ENCODE results near the gene HPS4.

Gene HPS4

DNA sequence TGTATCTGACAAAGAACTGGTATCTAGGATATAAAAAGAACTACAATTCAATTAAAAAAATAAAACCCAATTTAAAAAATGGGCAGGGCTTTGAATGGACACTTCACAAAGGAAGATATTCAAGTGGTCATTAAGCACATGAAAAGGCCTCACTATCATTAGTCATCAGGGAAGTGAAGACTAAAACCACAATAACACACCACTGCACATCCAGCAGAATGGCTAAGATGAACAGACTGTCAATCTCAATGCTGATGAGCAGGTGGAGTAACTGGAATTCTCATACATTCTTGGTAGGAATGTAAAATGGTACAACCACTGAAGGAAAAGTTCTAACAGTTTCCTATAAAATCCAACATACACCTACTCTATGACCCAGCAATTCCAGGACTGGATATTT, 8.9 kb downstream of the HPS4 start:
- peak in 1 of 10 donors; percentile 7 for DNase-seq
- intact Hi-C loops (cut with DNase I): no loop called here

DNA sequence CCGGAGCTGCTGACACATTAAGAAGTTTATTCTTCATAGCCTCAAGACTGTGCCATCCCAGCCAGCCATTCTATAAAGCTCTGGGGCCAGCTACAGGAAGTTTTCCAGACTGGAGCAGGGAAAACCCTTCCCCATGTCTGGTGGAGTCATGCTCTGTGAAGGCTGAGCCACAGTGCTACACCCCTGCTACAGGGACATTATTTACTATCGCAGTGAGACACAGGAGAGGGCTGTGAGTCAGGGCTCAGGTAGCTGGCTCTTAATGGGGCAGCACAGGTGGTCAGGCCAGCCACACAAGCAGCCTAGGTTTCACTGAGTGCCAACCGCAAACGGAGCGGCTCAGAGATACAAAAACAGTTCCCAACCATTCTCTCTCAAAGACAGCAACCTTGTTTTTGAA, 12.1 kb downstream of the HPS4 start:
- intact Hi-C loops (cut with DNase I): no loop called here

DNA sequence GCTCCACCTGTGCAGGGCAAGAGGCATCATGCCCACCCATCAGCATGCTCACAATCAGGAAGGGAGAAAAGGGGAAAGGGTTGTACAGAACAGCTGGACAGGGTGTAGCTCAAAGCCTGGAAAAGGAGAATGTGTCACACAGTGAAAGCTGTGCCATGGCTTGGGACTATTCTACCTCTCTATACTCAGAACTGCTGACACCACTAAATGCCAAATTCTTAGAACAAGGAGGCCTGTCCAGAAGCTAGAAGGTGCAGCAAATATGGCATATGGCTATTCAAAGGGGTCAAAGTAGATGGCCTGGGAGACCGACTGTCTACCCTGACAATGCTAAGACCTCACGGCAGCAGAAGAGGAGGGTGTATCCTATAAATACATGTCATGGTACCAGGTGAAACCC, 12.8 kb downstream of the HPS4 start:
- no peak for DNase-seq
- intact Hi-C loops (cut with DNase I): no loop called here

More for the DNA sequence above, 12.1 kb downstream of the HPS4 start:
- DNase-seq: peak in 1 of 10 donors; percentile 9

DNA sequence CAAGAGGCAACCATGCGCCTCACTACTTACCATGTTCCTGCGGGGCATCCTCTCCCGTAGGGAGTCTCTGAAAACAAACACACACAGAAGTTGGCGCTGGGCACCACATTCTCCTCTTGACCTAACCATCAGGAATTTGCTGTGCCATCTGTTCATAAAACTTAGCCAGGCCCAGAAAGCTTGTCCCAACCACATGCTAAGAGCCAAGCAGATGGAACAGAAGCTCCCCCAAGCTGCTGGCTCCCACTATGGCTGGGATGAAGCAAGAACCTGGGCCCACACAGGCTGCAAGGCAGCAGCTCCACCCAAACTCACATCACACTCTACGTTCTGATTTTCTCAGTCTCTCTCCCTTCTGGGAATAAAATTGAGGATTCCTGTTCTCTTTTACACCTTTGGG, 17.4 kb downstream of the HPS4 start:
- peak in 6 of 10 donors; percentile 46 to 92 (median 56) for DNase-seq
- intact Hi-C loops (cut with DNase I): no loop called here

DNA sequence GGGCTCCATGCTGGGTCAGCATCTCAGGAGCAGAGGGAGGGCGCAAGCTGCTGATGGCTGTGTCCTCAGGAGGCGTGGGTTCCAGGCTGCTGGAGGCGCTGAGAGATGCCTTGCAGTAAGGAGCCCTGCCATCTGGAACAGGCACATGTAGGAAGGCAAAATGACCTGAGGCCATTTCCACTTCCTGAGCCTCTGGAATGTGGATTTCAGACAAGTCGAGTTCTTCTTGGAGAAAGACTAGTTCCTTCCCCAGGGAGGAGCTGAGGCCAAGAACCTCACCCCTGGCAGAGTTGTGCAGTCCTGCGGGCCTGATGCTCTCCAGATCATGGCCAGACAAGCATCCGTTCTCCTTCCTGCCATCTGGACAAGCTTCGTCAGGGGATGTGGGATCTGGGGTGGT, 19.3 kb downstream of the HPS4 start:
- DNase-seq: no peak

DNA sequence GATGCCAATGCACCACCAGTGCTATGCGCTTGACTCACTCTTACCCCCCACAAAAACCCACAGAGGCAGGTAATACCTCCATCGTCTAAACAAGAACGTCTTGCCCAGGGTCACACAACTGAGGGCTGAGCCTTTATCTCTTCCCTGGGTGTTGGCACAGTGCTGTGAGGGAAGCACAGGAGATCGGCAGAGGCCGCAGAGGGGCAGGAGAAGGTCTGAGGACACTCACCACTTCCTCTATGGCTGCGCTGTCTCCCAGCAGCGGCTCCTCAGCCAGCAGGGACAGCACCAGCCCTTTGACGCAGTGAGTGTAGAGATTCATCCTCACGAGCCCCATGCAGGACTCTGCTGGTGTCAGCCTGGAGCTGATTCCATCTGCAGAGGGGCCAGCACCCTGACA, 19.9 kb downstream of the HPS4 start:
- no peak for DNase-seq
- intact Hi-C loops (cut with DNase I): no loop called here

More for the DNA sequence above, 19.3 kb downstream of the HPS4 start:
- intact Hi-C loops (cut with DNase I): no loop called here

DNA sequence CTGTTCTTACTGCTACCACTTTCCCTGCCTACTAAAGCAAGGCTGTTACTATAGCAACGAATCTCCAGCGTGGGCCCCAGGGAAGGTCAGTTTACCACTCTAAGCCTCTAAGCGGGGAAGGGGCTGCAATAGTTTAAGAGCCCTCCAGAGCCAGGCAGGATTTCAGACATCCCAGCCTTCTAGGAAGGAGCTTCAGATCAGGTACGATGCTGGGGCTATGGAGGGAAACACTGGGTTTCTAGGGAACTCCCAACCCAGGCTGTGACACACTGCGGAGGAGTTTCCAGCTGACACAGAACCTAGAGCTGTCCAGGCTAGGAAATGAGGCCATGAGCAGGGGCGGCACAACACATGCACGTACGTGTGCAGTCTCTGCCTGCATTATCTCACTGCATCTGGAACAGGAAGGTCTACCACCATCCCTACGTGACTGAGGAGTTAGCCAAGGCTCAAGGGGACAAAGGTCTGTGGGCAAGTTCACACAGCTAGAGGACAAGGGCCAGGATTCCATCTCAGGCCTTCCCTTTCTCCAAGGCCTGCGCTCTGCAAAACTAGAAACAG, 20.4 kb downstream of the HPS4 start:
- peak in 7 of 10 donors; percentile 40 to 92 (median 66) for DNase-seq
- intact Hi-C loops (cut with DNase I): no loop called here

DNA sequence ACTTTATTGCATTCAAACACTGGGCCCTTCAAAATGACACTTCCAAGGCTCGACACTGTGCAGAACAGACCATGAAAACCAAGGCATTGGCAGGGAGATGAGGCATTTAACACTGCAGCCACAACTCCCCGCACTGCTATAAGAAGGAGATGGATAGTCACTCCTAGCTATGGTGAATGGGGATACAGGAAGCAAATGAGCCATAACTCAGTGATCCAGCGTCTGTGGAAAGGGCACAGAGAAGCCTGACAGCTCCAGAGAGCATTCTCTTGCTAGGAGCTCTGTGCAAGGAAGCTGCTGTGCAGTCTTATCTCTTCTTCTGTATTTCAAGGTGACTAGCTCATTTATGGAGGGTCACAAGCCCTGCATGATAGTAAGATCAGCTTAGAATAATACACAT, 20.9 kb downstream of the HPS4 start:
- no peak for DNase-seq
- intact Hi-C loops (cut with DNase I): no loop called here

DNA sequence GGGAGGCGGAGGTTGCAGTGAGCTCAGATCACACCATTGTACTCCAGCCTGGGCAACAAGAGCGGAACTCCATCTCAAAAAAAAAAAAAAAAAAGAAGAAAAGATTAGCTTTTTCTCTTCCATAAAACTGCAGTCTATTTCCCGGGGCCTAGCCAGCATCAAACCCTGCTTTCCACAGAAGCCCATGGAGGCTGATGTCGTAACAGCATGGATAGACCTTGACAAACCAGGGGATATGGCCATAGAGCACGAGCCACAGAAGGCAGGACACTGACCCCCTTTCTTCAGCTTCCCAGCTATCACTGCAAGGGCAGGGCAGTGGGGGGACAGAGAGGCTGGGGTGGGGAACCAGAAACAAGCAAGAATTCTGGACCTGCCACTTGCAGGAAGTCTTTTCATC, 21.5 kb downstream of the HPS4 start:
- intact Hi-C loops (cut with DNase I): no loop called here

DNA sequence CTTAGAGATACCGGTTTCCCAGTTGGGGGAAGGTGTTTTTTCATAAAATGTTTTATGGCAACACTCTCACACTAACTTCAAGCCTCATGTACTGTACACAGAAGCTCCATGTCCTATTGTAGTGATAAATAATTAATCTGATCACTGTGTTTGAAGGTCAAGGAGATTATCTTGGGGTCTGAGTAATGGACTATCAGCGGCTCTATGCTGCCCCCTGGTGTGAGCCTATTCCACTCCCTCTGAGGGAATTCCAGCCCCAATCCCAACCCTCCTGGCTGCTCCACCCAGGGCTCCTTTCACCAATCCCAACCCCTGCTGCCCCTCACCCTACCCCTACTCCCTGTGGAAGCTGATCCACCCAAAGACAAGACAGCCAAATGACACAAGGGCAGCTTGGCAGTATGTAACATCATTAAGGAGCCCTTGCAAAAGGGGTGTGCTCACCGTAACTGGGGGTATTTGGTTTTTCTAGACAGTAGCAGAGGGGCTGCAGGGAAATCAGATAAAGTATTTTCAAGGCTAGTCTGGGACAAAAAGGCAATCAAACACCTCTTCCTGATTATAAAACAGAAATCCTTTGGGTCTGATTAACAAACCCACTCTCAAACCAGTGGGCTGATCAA, 22.3 kb downstream of the HPS4 start:
- intact Hi-C loops (cut with DNase I): loop anchor here (1.0 kb wide), 1 partner anchor 63 kb away; no protein-coding TSS in a partner anchor
- DNase-seq: peak in 6 of 10 donors; percentile 58 to 92 (median 67)

More for the DNA sequence above, 21.5 kb downstream of the HPS4 start:
- DNase-seq: no peak

DNA sequence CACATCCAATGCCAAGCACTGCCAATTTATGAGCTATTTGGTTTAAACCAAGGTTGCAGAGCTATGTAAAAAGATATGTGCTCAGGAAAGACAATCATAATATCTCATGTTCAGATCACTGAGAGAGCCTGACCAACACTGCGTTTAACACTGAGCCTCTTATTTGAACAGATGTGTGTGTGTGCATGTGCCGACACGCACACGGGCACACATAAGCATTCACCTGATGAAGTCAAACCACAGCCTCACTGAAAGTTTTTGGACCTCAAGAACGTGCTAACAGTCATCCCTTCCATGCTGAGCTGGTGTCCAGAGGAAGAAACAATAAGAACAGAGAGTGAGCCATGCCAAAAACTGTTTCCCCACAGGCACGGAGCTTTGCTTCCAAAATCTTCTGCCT, 23.4 kb downstream of the HPS4 start:
- intact Hi-C loops (cut with DNase I): no loop called here
- no peak for DNase-seq

DNA sequence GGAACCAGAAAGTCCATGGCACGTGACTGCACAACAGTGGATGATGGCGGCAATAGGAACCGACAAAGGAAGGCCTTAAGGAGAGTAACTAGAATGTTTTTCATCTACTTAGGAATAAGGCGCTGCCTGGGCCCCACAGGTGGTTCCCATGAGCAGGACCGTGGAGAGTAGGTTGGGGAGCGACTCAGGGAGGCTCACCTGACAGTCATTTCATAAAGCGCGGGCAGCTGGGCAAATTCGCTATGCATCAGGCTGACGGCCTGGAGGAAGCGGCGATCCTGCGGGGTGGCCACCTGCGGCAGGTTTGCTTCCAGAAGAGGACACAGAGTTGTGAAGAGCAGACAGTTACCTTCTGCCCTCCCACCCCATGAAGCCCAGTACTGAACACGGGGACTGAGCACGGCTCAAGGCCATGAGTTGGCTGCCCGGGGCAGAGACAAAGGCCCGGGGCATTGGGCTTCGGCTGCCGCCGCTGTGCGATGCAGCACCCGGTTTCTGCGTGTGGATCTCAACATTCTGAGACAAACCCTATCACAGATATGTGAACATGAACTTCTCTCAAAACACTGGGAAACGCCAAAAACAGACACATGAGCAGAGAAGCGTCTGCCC, 25.8 kb downstream of the HPS4 start:
- intact Hi-C loops (cut with DNase I): no loop called here
- no peak for DNase-seq

DNA sequence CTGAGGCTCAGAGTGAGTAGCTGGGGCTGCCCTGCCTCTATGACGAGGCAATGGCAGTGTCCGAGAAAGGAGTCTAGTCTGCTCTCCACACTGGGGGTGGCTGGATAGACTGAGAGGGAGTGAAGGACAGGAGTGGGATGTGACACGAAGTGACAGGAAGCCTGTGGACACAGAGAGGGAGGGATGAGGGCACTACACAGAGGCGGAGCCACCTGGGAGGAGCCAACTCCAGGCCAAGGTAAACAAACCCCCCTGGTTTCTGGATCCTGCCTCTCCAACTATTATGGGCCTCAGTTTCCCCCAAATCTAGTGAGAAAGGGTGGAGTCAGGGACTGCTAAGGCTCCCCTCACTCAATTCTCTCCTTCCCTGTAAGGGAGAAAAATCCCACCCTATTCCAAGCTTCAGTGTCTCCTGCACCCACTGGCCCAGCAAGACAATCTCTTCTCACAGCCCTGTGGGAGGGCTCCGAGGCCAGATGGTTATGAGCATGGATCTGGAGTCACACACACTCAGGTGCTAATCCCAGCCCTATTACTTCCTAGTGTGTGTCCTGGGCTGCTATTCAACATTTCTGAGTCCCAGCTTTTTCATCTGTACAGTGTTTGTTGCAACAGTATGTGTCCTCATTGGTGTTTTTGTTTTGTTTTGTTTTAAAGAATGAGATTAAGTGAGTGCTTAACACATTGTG, 29.6 kb downstream of the HPS4 start:
- no peak for DNase-seq

DNA sequence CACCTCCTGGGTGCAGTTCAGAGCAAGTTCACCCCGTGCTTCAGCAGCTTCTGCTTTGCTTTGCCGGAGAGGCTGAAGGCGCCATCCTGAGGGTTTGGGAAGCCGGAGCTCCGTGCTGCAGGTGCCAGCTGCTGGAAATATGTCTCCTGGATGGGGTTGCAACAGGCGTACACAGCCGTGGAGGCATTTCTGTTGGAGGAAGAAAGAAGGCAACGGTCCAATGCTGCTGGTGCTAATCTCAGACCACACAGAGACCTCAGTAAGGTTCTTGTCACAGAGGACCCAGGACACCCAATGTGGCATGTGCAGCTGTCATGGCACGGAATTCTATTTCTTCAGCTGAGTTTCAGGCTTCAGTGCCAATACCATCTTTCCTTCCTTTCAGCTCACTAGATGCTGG, 30.4 kb downstream of the HPS4 start:
- no peak for DNase-seq
- intact Hi-C loops (cut with DNase I): no loop called here

More for the DNA sequence above, 29.6 kb downstream of the HPS4 start:
- intact Hi-C loops (cut with DNase I): no loop called here

DNA sequence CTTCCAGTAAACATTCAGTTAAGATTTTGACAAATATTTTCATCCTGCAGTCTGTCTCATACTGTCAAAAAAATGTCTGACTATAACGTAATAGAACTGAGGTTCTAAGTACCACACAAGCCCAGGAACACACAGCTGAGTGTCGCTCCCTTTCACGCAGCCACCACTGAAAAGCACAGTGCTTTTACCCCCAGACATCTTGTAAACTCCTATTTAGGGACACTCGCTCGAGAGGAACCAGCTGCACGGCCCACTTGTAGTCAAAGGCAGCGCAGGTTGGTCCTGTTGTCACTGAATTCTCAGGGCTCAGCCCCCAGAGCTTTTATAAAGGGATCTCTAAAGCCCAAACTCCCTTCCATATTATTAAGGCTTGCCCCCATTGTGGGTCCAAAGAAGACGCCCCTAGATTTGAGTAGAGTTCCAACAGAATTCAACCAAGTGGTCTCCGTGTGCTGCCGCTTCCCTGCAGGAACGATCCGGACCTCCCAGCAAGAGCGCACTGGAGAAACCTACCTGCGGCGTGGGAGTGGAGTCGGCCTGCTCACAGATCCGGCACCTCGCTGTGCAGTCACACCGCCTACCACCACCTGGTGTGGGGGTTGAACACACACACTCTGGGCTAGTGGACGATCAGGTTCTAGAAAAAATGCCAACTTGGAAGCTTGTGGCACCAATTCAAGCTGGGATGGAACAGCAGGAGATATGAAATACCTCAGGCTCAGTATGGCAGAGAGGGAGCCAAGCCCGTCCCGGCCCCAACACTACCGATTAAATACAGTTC, 31.2 kb downstream of the HPS4 start:
- intact Hi-C loops (cut with DNase I): no loop called here
- DNase-seq: peak in 6 of 10 donors; percentile 41 to 93 (median 74)

DNA sequence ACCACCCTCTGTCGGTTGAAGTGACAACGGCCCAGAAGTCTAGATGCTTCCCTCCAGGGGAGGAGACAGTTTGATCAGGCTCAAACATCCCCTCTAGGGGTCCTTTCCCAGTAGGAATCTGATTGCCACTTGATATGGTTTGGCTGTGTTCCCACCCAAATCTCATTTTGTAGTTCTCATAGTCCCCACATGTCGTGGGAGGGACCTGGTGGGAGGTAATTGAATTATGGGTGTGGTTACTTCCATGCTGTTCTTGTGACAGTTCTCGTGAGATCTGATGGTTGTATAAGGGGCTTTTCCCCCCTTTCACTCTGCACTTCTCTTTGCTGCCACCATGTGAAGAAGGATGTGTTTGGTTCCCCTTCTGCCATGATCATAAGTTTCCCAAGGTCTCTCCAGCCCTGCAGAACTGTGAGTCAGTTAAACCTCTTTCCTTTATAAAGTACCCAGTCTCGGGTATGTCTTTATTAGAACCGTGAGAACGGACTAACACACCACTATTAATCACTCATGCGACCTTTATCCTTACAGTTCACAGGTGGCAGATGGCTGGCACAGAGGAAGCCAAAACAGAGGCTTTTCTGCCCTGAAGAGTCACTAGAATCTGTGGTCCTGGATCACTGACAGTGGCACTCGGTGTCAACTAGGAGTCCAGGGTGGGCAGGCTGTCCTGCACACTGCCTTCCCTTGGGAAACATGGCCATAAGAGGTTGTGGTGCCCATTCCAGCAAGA, 33.0 kb downstream of the HPS4 start:
- intact Hi-C loops (cut with DNase I): no loop called here
- DNase-seq: no peak

DNA sequence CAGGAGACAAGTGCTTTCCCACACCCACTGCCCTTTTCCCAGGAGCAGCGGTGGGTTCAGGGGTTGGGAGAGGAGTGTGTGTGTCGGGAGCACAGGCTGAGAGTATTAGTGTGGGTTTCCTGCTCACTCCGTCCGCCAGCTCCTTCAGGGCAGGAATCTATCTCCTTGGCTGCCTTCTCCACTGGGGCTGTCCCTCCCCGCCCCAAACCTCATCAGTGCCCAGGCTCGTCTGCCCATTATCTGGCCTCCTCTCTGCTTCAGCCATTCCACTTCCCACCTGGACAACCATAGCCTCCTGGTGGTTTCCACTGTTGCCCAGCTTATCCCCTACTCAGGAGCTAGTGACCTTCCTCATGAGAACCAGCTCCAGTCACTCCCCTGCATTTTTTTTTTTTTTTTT, 34.6 kb downstream of the HPS4 start:
- DNase-seq: no peak
- intact Hi-C loops (cut with DNase I): no loop called here

DNA sequence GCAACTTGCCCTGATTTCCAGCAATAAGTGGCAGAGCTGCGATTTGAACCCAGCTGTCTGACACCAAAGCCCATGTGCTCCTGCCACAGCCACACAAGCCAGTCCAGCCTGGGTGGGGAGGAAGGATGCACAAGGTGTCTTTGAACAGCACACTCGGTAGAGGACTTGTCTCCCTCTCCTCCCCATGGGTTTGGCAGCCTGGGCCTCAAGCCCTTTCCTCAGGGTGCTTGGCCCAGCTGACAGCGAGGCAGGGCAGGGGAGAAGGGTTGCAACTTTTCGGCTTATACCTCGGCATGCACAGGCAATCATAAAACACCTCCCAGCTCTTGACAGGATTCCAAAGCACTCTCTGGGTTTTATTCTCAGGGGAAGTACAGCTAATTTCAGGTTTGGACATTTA, 35.2 kb downstream of the HPS4 start:
- DNase-seq: no peak
- intact Hi-C loops (cut with DNase I): no loop called here

DNA sequence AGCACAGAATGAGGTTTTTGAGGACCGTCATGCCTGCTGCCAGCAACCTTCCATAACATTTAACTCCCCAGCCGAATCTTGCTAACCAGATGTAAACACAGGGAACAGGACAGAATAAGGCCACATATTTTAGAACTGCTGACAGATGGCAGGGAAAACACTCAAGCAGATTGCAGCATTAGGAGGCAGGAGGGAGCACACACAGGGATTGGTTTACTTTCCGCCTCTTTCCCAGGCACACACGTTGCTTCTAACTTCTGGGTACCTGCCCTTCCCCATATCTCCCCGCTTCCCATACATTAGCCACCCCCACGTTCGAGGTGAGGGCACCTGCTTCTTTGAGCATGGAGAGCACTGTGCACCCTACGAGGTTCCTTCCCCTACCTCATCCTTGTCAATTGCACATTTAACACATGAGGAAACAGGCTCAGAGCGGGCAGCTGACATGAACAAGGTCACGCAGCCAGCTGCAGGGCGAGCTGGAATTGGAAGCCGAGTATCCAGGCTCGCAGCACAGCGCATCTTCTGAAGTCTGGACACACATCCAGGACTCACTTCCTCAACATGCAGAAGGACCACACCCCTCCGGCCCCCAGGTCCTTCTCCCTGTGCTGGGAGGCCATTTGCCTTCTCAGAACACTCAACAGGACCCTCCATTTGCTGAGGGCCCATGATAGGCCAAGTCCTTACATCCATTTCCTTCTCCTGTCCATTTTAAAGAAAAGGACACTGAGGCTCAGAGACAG, 35.8 kb downstream of the HPS4 start:
- peak in 1 of 10 donors; percentile 75 for DNase-seq
- intact Hi-C loops (cut with DNase I): no loop called here
